RWPE2 (cell line): Measurements from ENCODE around the gene HIPK2.

ENCODE experiments used
- ATAC-seq: fragments of 200-7000 bp; cut with Tn5 transposase; 3 replicates; pipeline ENCODE4 v1.9.1; 2021; ENCODE audit warnings: low read depth
- DNase-seq: peaks from one replicate; pipeline ENCODE4 v3.0.0-alpha.2; 2020; ENCODE audit warnings: low spot score
- H3K27ac ChIP-seq: fragments of 450-650 bp; 2 replicates; pipeline ENCODE4 v1.5.1; 2017; ENCODE audit warnings: mild to moderate bottlenecking; ENCODE audit not compliant: poor library complexity, severe bottlenecking
- H3K27me3 ChIP-seq: fragments of 250-450 bp; sonication (Bioruptor Pico); 2 replicates; pipeline ENCODE4 v1.5.1; 2021; ENCODE audit warnings: mild to moderate bottlenecking, moderate library complexity; ENCODE audit not compliant: insufficient read depth, poor library complexity, severe bottlenecking
- H3K36me3 ChIP-seq: fragments of 250-450 bp; sonication (Bioruptor Pico); 2 replicates; pipeline ENCODE4 v1.5.1; 2020; ENCODE audit warnings: low read depth, mild to moderate bottlenecking, moderate library complexity
- H3K4me1 ChIP-seq: fragments of 250-450 bp; sonication (Bioruptor Pico); 2 replicates; pipeline ENCODE4 v1.5.1; 2021; ENCODE audit warnings: mild to moderate bottlenecking, moderate library complexity; ENCODE audit not compliant: insufficient read depth, poor library complexity, severe bottlenecking
- H3K4me3 ChIP-seq: fragments of 250-450 bp; sonication (Bioruptor Pico); 2 replicates; pipeline ENCODE4 v1.5.1; 2021; ENCODE audit warnings: mild to moderate bottlenecking, moderate library complexity; ENCODE audit not compliant: severe bottlenecking
- H3K9me3 ChIP-seq: fragments of 250-450 bp; sonication (Bioruptor Pico); 2 replicates; pipeline ENCODE4 v1.5.1; 2021; ENCODE audit warnings: mild to moderate bottlenecking, moderate library complexity; ENCODE audit not compliant: severe bottlenecking
- CTCF ChIP-seq: fragments of 450-650 bp; IDR thresholded peaks from one replicate; pipeline ENCODE4 v1.5.1; 2017; ENCODE audit warnings: mild to moderate bottlenecking, moderate library complexity; ENCODE audit not compliant: poor library complexity, severe bottlenecking

Gene HIPK2

DNA sequence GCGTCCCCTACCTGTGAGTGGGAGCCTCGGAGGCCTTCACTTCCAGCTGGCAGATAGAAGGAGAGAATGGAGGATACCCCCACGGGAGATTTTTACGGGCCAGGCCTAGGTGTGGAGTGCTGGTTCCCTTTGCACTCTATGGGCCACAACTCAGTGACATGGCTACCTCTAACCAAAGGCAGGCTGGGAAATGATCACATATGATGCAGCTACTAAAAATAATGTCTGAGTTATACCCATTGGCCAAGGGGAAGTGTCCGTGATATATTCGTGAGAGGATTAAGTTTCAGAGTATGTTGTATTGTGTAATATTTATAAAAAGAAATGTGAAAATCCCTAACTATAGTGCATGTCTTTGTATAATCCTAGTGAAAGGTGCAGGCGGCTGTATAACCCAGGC is 13.5 kb upstream of the HIPK2 start:
- H3K4me1 ChIP-seq = no peaks in the 10 kb centered on the region
- no peak for TF ChIP-seq CTCF
- DNase-seq = no peak
- H3K36me3 ChIP-seq = no peaks in the 10 kb centered on the region
- H3K9me3 ChIP-seq = no peaks in the 10 kb centered on the region
- H3K27me3 ChIP-seq = no peaks in the 10 kb centered on the region
- no peak overlapping the region for H3K4me3 ChIP-seq
- H3K27ac ChIP-seq = no peak overlapping the region
- no peak for ATAC-seq

DNA sequence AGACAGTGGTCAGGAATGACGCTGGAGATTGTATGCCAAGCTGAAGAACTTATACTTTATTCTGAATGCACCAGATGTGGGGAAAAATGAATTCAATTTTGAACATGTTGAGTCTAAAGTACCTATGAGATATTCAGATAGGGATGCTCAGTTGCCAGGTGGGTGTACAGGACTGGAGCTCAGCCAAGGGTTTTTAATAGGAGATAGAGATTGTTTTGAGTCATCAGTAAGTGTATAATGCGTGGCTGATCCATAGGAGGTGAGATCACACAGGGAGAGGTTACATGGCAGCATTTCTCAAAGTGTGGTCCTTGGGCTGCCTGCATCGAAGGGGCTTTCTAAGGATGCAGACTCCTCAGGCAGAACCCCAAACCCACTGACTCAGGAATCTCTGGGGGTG is 6.8 kb upstream of the HIPK2 start:
- no peak for TF ChIP-seq CTCF
- Histone ChIP-seq H3K9me3 (no peaks in the 10 kb centered on the region), H3K4me1 (peaks cover 13% of the 10 kb centered on the region), H3K27me3 (no peaks in the 10 kb centered on the region), H3K4me3 (no peak overlapping the region), H3K36me3 (no peaks in the 10 kb centered on the region), H3K27ac (peak overlapping the region; percentile 20)
- DNase-seq (no peak), ATAC-seq (peak; percentile 79)

DNA sequence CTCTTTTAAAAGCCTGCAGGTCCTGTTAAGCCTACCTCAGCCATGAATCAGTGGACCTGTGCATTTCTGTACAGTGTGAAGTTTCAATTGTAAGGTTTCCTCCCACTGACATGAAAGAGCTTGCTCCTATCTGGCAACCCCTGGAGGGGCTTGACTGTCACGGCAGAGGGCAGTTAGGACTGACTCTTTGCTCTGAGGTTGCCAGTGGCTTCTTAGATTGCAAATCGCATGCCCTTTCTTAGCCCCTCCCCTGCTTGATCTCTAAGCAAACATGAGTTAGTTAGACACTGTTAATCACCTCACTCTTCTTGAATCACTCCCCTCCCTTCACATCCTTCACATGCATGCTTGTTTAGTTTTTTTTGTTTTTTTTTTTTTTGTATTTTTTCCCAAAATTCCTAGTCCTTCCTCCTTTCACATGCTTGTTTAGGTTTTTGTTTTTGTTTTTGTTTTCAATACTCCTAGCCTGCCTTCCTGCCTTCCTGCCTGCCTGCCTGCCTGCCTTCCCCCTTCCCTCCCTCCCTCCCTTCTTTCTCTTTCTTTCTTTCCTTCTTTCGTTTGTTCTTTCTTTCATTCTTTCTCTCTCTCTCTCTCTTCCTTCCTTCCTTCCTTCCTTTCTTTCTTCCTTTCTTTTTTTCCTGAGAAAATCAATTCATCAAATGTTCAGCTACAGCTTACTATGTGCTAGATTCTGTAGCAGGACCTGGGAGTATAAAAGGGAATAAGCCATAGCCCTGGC is 6.0 kb upstream of the HIPK2 start:
- Histone ChIP-seq H3K9me3 (no peaks in the 10 kb centered on the region), H3K27ac (peak overlapping the region; percentile 20), H3K36me3 (no peaks in the 10 kb centered on the region), H3K27me3 (no peaks in the 10 kb centered on the region), H3K4me1 (peaks cover 13% of the 10 kb centered on the region), H3K4me3 (no peak overlapping the region)
- DNase-seq = no peak
- TF ChIP-seq CTCF = no peak
- ATAC-seq = peak; percentile 89

- no peaks in the 10 kb centered on the region for H3K36me3 ChIP-seq
- peaks cover 13% of the 10 kb centered on the region for H3K4me1 ChIP-seq
- no peak overlapping the region for H3K4me3 ChIP-seq
- DNase-seq (no peak), ATAC-seq (no peak)
- peak overlapping the region; percentile 20 for H3K27ac ChIP-seq
- no peaks in the 10 kb centered on the region for H3K27me3 ChIP-seq
- TF ChIP-seq CTCF = no peak
- no peaks in the 10 kb centered on the region for H3K9me3 ChIP-seq
Observed at GRCh38 chr7:139782932-139783331, 5.1 kb upstream of the HIPK2 start.
